ENCODE measurements around the gene DSG3.
"Not testable (repeated sequence)": the region's sequence is repeated elsewhere in the genome, so short reads cannot be mapped to it uniquely, and the experiment has no call there.

Gene DSG3

DNA sequence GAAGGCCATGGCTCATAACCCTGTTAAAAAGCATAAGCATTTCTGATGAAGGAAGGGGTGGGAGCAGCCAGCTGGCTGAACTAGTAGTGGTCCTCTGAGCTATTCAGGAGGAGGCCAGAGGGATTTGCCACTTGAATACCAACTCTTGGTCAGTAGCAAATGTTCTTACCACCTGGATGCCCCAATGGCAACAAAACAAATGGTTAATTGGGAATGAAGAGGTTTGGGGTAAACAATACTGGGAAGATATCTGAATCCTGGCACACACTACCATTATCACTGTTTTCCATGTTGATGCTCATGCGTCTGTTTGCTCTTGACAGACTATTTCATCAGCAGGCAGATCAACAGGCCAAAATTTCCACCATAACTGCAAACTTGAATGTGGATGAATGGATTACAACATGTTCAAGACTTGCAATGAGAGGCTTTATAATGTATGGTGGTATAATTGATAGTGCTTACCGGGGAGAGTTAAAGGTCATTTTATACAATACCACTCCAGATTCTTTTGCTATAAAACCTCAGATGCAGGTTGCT lies 47.2 kb downstream of the DSG3 start:
- not testable (repeated sequence) for DNase-seq

DNA sequence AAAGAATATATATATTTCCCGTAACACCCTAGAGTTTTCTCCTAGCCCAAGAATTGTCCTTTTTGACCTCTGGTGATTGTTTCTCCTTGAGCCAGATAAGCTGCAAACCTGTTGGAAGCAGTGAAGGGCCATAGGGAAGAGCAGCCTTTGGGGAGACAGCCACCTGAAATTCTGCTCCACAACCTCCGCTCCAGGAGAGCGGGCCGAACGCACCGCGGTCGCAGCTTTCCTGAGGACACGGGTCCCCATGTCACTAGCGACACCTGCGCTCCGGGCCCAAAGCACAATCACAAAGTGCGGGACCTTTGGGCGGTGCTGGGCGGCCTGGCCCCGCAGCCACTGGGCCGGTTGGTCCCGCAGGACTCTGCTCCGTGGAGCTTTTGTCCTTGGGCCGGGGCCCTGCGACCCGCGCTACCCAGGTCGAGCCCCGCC lies 49.9 kb downstream of the DSG3 start:
- no peak for DNase-seq

DNA sequence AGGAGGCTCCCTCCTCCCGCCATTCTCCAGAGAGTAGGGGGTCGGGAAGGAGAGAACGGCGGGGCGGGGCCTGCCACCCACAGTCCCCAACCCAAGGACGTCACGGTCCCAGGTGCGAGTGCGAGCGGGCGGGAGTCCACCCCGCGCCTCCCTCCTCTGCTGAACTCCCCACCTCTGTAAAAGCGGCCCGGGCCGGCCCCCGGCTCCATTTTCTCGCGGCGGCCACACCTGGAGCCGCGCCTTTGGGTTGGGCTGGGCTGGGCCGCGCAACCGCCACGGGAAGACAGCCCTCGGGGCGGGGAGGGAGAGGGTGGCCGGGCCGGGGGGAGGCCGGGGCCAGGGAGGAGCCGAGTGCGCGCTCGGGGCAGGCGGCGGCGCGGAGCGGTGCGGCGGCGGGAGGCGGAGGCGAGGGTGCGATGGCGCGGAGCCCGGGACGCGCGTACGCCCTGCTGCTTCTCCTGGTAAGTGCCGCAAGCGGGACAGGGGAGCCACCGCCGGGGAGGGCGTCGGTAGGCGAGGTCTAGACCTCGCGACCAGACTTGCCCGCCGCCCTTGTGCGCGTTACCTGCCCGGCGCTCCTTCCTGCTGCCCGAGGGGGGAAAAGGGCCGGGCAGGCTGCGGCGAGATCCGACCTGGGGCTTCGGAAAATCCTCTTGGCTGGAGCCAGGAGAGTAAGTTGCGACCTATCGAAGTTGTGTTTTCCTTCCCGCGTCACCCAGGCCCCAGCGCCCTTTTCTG lies 50.5 kb downstream of the DSG3 start, which contains the start of gene DSG2:
Gene DSG2 (plus strand): TSS at position 342 of the 738 bp plus-strand sequence. CDS start 75 bp downstream, at position 417.
- DNase-seq: no peak

DNA sequence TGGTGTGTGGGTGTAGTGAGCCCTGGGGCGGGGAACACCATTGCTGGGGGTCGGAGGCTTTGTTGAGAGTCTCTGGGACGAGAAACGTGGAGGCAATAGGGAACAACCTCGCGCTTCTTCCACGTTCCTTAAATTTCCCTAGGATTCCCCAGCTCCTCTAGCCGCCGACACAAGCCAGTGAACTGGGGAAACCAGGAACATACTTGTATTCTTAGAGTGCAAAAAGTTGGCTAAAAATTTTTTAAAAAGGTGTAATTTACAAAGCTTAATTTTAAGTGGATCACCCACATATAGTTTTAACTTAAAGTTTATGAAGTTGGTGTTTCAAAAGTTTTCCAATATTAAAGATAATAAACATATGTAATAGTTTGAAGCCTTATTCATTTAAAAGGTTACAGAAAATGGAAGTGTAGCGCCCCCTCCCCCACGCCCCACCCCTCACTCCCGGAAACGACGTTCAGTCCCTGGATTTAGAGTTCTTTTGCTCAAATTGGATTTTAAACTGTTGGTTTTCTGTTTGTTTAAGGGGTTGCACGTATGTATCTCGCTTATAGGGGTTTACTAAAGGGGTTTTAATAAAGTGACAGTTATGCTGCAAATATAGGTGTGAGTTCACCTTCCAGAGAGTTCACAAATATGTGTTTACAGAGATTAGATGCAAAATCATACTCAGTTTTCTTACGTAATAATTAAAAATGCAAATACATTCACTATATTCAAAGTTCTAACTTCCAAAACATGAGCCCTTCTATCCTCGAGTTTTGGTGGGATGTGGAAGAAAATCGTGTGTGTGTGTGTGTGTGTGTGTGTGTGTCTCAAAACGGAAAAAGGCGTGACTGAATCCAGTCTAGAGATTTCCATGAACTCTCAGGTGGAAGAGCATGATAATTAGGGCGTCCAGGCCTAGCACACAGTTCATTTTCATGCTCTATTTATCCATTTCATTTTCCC lies 51.3 kb downstream of the DSG3 start:
- no peak for DNase-seq

DNA sequence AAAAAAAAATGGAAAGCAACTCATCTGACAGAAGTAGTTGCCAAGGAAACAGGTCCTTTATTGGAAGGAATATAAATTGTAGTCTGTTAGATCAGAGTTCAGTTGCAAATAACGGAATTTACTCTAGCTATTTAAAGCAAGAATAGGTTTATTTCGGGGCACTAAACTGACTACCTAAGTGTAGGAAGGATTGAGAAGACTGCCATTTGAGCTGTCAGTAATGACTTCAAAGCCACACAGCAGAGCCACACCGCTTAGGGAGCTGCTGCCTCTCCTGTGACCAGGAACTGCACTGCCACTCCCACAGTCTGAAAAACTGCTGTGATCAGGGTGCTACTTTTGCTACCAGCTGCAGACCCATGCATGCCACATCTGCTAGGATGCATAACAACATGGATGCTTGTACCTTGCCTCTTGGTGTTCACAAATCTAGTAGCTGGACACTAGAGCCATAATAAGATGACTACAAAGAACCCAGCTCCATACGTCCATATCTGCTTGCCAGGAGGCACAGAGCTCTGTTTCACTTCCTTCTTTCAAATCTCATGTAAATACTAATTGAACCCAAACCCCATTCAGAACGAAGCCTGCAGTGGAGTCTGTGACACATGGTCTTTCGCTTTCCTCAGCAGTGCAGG lies 52.6 kb downstream of the DSG3 start:
- DNase-seq: no peak

DNA sequence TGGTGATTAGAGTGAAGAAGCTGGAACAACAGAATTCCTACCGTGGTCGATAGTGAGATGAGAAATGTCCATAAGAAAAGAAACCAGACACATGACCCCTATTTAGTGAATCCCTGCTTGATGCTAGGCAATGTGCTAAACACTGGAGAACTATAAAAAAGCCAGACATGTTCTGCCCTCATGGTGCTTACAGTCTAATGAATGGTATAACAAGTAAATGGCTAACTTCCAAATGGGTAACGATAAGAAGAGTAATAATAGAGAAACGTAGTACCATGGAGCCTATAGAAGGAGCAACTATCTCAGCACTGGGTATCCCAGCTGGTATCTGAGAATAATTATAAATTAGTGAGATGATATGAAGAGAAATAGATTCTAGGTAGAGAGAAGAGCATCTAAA lies 55.5 kb downstream of the DSG3 start:
- no peak for DNase-seq

DNA sequence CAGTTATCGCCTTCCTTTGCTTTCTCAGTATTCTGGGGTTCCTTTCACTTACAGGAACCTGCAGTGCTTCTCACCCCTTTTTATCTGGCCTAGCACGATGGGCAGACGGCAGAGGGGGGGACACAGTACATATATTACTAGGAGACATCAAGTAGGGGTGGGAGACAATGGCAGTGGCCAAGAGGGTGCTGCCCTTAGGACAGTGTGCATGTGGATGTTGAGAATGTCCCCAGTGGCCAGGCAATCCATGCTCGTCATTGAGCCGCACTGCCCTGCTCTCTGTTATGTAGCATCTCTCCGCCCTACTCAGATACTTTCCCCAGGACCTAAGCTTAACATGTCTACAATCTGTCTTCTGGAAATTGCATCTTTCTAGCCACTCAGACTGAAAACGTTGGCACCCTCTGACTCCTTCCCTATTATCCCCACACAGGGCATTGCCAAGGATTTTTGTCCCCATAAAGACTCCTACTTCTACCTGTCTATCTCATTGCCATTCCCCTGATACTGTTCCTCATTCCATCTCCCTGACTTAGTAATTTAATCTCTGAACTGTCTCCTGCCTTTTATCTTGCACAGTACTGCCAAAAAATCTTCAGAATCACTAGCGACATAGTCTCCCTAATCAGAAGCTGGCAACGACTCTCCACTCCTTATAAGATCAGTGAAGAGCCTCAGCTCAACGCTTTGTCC lies 57.1 kb downstream of the DSG3 start:
- no peak for DNase-seq

DNA sequence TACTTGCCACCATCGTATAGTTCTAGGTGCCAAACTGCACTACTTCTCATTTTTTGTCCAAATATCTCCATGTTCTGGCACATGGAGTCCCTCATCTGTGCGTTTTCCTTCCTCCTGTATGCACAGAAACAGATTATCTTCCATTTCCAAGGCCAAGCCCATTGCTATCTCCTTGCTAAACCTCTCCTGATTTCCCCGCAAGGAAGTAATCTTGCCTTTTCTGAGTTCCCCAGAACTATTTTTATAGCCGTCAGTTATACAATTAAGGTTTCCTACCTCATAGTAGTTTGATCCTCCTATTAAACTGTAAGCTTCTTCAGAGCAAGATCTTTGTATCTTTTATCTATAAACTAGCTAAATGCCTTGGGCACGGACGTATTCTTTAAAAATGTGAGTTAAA lies 57.6 kb downstream of the DSG3 start:
- DNase-seq: no peak

DNA sequence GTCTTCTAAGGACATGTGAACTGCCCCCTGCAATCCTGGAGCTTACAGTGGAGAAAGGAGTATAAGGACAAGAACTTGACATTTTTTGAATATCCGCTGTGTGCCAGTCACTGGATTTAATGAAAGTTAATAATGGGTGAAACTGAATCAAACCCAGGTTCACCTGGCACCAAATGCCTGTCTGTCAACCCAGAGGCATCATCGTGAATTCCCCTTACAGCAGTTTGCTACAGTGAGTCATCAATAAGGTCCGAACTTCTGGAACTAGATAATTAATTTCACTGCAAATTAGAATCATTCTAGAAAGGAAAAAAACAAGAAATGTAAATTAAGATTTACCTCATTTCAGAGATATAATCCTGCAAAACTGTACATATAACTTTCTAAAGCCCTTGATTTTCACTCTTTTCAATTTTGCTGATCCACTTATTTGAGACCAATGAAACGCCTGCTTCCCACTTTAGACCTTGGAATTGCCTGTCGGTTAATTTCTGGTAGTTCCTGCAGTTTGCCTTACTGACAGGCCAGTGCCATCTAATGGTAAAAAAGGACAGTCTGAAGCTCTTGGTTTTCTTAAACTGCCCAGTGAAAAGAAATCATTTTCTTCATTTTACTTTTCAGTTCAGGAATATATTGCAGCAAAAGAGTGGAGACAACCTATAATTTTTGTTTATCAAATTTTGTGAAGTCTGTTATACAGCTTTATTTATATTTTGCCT lies 58.6 kb downstream of the DSG3 start:
- no peak for DNase-seq

DNA sequence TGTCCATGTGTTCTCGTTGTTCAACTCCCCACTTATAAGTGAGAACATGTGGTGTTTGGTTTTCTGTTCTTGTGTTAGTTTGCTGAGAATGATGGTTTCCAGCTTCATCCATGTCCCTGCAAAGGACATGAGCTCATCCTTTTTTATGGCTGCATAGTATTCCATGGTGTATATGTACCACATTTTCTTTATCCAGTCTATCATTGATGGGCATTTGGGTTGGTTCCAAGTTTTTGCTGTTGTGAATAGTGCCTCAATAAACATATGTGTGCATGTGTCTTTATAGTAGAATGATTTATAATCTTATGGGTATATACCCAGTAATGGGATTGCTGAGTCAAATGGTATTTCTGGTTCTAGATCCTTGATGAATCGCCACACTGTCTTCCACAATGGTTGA lies 59.6 kb downstream of the DSG3 start:
- not testable (repeated sequence) for DNase-seq

DNA sequence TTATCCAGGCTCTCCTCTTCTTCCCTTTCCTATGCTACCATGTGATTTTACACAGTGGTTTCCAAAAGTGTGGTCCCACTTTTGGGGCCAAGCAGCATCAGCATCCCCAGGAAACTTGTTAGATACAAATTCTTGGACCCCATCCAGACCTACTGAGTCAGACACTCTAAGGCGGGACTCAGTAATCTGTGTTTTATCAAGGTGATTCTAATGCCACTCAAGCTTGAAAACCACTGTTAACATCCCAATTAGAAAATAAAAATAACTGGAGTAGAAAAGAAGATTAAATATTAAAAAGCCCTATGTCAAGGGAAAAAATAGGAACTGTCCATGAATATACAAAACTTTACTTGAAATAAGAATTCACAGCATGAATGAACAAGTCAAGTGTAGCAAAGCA lies 61.2 kb downstream of the DSG3 start:
- no peak for DNase-seq

DNA sequence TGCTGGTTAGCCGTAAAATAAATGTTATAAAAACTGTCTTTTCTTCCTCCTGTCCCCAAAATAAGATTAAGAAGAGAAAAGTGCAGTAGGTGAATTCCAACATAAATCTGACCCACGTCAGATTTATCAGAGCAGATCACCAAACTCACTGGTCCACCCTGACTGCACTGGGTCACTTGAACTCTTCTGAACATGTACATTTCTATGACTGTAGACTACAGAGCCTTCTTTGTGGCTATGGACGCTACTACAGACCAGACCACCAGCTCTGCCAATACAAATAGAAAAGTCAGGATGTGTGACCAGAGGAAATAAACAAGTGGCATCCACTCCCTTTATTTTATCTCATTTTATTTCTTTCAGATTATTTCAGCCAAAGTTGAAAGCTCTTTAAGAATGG lies 62.0 kb downstream of the DSG3 start:
- no peak for DNase-seq

DNA sequence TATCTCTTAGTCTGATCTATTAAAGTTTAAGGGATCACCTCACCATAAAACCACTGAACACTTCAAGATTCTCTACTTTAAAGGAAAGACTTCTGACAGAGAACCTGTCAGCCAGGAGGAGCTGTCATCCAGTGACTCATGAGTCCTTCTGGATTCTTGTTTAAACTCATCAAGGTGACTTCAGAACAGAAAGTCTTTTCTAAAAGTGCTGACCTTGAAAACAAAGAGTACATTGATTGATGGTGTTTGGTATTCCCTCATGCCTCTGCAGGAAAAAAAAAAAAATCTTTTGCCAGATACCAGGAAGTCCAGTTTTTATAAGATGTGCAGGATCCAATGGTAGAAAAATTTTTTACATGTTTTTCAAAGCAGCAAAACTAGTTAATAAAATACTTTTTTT lies 62.8 kb downstream of the DSG3 start:
- DNase-seq: no peak

DNA sequence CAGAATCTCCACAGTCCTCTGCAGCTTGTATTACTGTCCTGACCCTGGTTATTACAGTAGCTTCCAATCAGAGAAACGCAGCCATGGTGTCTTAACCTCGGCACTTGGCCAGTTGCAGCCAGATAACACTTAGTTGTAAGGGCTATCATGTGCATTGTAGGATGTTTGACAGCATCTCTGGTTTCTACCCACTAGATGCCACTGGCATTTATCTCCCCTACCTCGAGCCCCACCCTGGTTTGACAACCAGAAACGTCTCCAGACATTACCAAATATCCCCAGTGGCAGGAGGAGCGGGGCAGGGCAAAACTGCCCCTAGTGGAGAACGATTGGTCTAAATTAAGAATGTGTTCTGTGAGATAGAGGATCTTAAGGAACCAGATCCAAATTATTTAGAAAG lies 63.6 kb downstream of the DSG3 start:
- no peak for DNase-seq

DNA sequence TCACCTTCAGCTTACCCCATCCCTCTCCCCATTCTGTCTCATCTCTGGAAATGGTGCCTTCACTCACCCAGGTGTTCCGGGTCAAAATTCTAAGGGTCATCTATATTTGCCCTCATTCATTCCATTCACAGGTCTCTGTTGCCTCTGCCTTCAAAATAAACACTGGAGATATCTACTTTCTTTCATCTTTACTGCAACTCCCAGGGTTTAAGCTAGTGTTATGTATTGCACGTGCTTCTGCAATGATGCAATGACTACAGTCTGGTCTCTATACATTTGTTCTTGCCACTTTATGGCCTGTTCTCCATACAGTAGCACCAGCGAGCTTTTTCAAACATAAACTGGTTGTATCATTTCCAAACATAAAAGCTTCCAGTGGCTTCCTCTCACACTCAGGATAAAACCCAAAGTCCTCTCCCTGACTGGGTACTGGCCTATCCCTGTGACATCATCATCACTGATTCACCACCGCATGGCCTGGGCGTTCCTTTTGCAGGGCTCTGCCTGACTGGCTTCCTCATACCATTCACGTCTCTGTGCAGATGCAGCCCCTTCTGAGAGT lies 64.7 kb downstream of the DSG3 start:
- no peak for DNase-seq

DNA sequence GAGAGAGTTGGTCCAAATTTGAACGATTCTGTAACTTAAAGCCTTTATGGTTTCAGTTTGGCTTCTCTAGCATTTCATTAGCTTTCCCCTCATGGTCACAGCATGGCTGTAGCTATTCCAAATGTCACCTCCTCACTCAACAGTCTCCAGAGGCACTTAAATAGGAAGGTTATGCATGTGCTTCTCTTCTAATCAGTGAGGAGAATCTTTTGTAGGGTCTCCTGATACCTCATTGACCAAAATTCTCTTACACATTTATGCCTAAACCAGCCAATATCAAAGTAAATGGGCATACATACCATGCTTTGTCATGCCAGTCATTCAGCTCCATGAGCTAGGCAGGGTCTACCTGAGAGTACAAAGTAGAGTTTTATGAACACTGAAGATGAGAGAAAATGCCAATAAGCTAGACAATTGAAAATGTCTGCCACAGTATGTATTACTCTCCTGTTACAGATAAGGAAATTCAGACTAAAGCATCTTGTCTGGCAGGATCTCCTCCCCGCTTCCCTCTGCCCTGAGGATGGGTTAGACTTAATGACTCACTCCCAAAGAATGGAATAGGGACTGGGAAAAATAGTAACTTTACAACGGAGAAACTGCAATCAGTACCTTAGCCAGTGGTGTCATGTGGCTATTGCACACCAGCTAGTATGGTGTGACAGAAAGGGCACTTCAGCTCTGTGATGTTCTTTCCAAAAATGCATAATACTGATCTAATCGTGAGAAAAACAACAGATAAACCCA lies 65.8 kb downstream of the DSG3 start:
- DNase-seq: no peak

DNA sequence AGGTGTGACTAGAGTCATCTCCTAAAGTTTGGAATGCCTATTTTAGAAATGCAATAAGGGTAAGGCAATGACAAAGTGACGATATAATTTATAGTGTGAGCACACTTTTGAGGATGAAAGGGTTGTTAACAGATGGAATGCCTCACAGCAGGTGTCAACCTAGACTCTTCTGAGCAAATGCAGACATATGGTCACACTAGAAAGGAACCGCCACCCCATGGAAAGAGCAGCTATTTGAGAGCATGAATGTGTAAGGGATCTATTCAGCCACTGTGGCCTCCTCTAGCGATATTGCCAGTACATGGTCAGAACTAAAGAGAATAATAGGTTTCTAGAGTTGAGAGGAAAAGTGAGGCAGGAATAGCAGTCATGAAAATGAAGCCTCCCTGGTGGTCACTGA lies 68.9 kb downstream of the DSG3 start:
- DNase-seq: no peak

DNA sequence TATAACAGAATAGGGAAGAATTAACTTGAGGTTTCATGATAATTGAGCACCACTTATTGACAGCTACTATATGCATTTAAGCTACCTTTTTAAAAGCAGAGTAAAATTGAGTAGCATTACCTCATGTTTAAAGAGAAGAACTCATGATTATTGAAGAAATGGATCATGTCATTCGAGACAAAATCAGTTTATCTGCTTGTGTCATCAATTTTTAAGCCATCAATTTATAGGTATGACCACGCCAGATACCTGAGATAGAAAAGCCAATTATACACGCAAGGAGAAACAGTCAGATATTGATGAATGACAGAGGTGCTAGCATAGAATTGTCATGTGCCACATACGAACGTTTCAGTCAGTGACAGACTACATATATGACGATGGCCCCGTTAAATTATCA lies 78.8 kb downstream of the DSG3 start:
- DNase-seq: no peak
